Body of pancreas (tissue), 4 donors: Measurements from ENCODE around the gene TRIM5.

ENCODE experiments used
- CTCF ChIP-seq, 7 experiments: fragments of 450-650 bp in 4 of 7; fragments of 200-600 bp in 3 of 7; sonication (generic) in 3 of 7; IDR thresholded peaks; one replicate each; pipeline ENCODE4 v1.5.1; 2016 to 2019; ENCODE audit warnings: antibody characterized with exemption in 7 of 7
- POLR2A ChIP-seq, 3 donors: fragments of 450-650 bp; IDR thresholded peaks; one replicate each; pipeline ENCODE4 v1.6.1; 2016; ENCODE audit warnings: antibody characterized with exemption in 3 of 3, mild to moderate bottlenecking in 2 of 3

- TF ChIP-seq POLR2A (IDR thresholded peaks at IDR 0.05), result no peak
- TF ChIP-seq CTCF (IDR thresholded peaks at IDR 0.05), result no peak
These were observed 19.1 kb upstream of the TRIM5 start for GRCh38 chr11:5703741-5704536.
